22Rv1 (cell line): Measurements from ENCODE around the gene SRPK2.

ENCODE experiments used
- CTCF ChIP-seq: fragments of 450-650 bp; IDR thresholded peaks from 2 replicates; pipeline ENCODE4 v1.5.1; 2017; ENCODE audit warnings: mild to moderate bottlenecking
- ZFX ChIP-seq: fragments of 450-650 bp; IDR thresholded peaks from 2 replicates; pipeline ENCODE4 v1.6.1; 2017; ENCODE audit warnings: antibody characterized with exemption, borderline replicate concordance

- TF ChIP-seq CTCF (no peak), ZFX (no peak)
Measured at GRCh38 chr7:105268511-105269392, 120.0 kb downstream of the SRPK2 start.
